Measurements from ENCODE around the gene FNDC3B.

Gene FNDC3B

DNA sequence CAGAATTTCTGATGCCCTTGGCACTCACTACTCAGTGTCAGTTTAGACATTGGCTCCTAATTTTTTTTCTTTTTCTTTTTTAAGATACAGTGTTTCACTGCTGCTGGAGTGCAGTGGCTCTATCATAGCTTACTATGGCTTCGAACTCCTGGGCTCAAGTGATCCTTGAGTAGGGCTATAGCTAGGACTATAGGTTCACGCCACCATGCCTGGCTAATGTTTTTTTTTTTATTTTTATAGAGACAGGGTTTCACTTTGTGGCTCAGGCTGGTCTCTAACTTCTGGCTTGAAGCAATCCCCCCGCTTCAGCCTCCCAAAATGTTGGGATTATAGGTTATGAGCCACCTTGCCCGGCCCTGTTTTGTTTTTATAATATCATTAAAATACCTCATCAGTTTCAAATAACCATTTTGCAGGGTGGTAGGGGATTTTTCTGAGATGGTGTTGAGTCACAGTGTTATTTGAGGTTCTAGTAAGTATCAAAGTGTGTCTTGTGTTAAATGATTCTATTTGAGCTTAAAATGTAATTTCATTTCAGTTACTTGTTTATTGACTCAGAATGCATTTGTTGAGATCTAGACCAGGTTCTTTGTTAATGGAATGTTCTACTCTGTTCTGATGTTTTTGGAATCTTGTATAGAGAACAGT is 7.0 kb downstream of the FNDC3B start:
- H3K14ac ChIP-seq (ENCODE audit: low read length): no peak overlapping the region
- no peaks in the 10 kb centered on the region for H3K27me3 ChIP-seq (ENCODE audit: control insufficient read depth in 3 of 3, insufficient read depth in 3 of 3, low read depth in 1 of 3, low read length in 3 of 3)
- no peak overlapping the region for H2AFZ ChIP-seq (ENCODE audit: low read length)
- no peak overlapping the region for H3K18ac ChIP-seq (ENCODE audit: low read length)
- no peak overlapping the region for H2AK5ac ChIP-seq (ENCODE audit: low read depth, low read length)
- no peak overlapping the region for H3K4me2 ChIP-seq (ENCODE audit: insufficient read depth, low read length, poor library complexity, severe bottlenecking)
- no peak overlapping the region for H3K4me3 ChIP-seq (ENCODE audit: low read length in 2 of 2)
- H3K9ac ChIP-seq (ENCODE audit: low read depth, low read length, poor library complexity): no peak overlapping the region
- no peak overlapping the region for H3K27ac ChIP-seq (replicated peaks; ENCODE audit: low read length)
- no peak overlapping the region for H4K8ac ChIP-seq (ENCODE audit: low read depth, low read length)
- H3K4ac ChIP-seq (ENCODE audit: low read length): no peak overlapping the region
- DNase-seq (ENCODE audit: low spot score): no peak
- peaks cover 5 to 8% of the 10 kb centered on the region in 2 donors for H3K4me1 ChIP-seq (ENCODE audit: control insufficient read depth in 2 of 2, insufficient read depth in 1 of 2, low read depth in 1 of 2, low read length in 2 of 2)
- H2BK5ac ChIP-seq (ENCODE audit: low read length): no peak overlapping the region
- peaks cover 2% of the 10 kb centered on the region for H3K79me1 ChIP-seq (ENCODE audit: low read depth, low read length)
- H4K91ac ChIP-seq (ENCODE audit: low read depth, low read length, poor library complexity): no peak overlapping the region
- peaks cover 0 to 63% of the 10 kb centered on the region in 2 donors for H3K36me3 ChIP-seq (replicated peaks in 1 of 2; ENCODE audit: control insufficient read depth in 2 of 2, insufficient read depth in 2 of 2, low read length in 2 of 2)
- no peak overlapping the region for H2BK15ac ChIP-seq (ENCODE audit: low read length)
- H2BK12ac ChIP-seq (ENCODE audit: low read length): no peak overlapping the region
- no peak overlapping the region for H2BK120ac ChIP-seq (ENCODE audit: low read depth, low read length)
- no CpG with 5 or more reads among the region's 4 CpGs for WGBS, 2 donors (ENCODE audit: extremely low coverage in 2 of 2, insufficient read length in 2 of 2, insufficient replicate concordance in 1 of 2)
- H3K9me3 ChIP-seq (replicated peaks in 1 of 2; ENCODE audit: control insufficient read depth in 2 of 2, insufficient read depth in 1 of 2, low read depth in 1 of 2, low read length in 2 of 2): peaks cover 0 to 6% of the 10 kb centered on the region in 2 donors
- no peak overlapping the region for H3K23ac ChIP-seq (ENCODE audit: low read depth, low read length, poor library complexity)

DNA sequence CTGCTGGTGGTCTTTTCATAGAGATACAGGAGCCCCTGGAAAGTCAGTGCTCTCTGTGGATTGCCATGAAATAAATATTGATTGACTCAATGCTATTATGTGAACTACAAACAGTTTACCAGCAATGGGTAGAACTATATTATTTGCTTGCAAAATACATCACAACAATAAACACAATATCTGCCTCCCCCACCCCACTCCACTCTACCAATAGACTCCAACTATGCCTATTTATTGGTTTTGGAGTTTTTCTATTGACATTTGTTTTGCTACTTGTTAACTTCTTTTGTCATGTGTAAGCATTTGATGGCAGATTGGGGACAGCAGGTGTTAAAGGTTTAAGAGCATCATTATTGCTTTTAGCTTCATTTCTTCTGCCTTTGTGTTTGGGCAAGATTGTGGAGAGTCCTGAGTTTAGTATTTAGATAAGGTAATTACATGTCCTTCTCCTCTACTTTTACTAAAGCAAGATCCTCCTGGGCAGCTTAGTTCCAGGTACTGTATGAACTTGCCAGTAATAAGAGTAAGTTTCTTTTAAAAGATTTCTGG is 8.3 kb downstream of the FNDC3B start:
- Histone ChIP-seq H2BK12ac (ENCODE audit: low read length) (no peak overlapping the region), H3K4ac (ENCODE audit: low read length) (no peak overlapping the region), H2AFZ (ENCODE audit: low read length) (no peak overlapping the region), H3K27me3 (ENCODE audit: control insufficient read depth in 3 of 3, insufficient read depth in 3 of 3, low read depth in 1 of 3, low read length in 3 of 3) (no peaks in the 10 kb centered on the region), H3K4me2 (ENCODE audit: insufficient read depth, low read length, poor library complexity, severe bottlenecking) (no peak overlapping the region), H2BK15ac (ENCODE audit: low read length) (no peak overlapping the region), H3K9me3 (replicated peaks in 1 of 2; ENCODE audit: control insufficient read depth in 2 of 2, insufficient read depth in 1 of 2, low read depth in 1 of 2, low read length in 2 of 2) (peaks cover 0 to 16% of the 10 kb centered on the region in 2 donors), H3K14ac (ENCODE audit: low read length) (no peak overlapping the region), H4K91ac (ENCODE audit: low read depth, low read length, poor library complexity) (no peak overlapping the region), H2BK120ac (ENCODE audit: low read depth, low read length) (no peak overlapping the region), H3K79me1 (ENCODE audit: low read depth, low read length) (no peaks in the 10 kb centered on the region), H3K27ac (replicated peaks; ENCODE audit: low read length) (no peak overlapping the region), H3K36me3 (replicated peaks in 1 of 2; ENCODE audit: control insufficient read depth in 2 of 2, insufficient read depth in 2 of 2, low read length in 2 of 2) (peaks cover 0 to 70% of the 10 kb centered on the region in 2 donors), H3K18ac (ENCODE audit: low read length) (no peak overlapping the region), H3K4me1 (ENCODE audit: control insufficient read depth in 2 of 2, insufficient read depth in 1 of 2, low read depth in 1 of 2, low read length in 2 of 2) (peaks cover 0 to 2% of the 10 kb centered on the region in 2 donors), H2AK5ac (ENCODE audit: low read depth, low read length) (no peak overlapping the region), H3K23ac (ENCODE audit: low read depth, low read length, poor library complexity) (no peak overlapping the region), H2BK5ac (ENCODE audit: low read length) (no peak overlapping the region), H3K9ac (ENCODE audit: low read depth, low read length, poor library complexity) (no peak overlapping the region), H3K4me3 (ENCODE audit: low read length in 2 of 2) (no peak overlapping the region), H4K8ac (ENCODE audit: low read depth, low read length) (no peak overlapping the region)
- no peak for DNase-seq (ENCODE audit: low spot score)

DNA sequence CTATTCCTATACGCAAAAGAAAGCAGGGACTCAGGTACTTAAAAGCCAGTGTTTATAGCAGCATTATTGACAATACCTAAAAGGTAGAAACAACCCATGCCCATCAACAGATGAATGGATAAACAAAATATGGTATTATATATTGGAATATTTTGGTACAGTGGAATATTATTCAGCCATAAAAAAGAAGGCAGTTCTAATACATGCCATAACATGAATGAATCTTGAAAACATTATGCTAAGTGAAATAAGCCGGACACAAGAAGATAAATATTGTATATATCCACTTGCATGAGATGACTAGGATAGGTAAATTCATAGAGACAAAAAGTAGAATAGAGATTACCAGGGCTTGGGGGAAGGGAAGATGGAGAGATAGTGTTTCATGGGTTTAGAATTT is 9.2 kb downstream of the FNDC3B start:
- H3K36me3 ChIP-seq (replicated peaks in 1 of 2; ENCODE audit: control insufficient read depth in 2 of 2, insufficient read depth in 2 of 2, low read length in 2 of 2): peaks cover 0 to 71% of the 10 kb centered on the region in 2 donors

DNA sequence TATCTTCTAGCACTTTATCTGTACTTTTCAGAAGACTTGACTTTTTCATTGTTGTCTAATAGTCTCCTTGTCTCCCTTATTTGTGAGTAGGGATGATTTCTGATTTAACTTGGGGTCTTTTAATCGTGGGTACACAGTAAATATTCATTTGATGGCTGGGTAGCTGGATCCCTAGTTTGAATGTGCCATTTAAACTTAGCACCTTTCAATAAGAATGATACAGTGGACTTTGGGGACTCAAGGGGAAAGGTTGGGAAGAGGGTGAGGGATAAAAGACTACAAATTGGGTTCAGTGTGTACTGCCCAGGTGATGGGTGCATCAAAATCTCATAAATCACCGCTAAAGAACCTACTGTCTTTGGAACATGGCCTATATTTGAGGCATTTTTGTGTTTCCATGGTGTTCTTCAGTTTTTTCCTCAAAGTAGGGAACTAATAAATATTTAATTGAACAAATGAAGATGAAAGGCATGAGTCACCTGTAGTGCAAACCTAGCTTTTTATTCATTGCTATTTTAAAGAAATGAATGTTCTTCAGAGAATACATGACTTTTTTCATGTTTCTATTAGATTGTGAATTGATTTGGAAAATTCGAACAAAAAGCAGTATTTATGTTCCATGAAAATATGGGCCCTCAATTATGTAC is 12.1 kb downstream of the FNDC3B start:
- DNase-seq (ENCODE audit: low spot score): no peak
- H3K4me3 ChIP-seq (ENCODE audit: low read length in 2 of 2): no peak overlapping the region
- H3K9ac ChIP-seq (ENCODE audit: low read depth, low read length, poor library complexity): no peak overlapping the region
- H2BK120ac ChIP-seq (ENCODE audit: low read depth, low read length): no peak overlapping the region
- H2BK12ac ChIP-seq (ENCODE audit: low read length): no peak overlapping the region
- H3K23ac ChIP-seq (ENCODE audit: low read depth, low read length, poor library complexity): no peak overlapping the region
- peaks cover 0 to 17% of the 10 kb centered on the region in 2 donors for H3K9me3 ChIP-seq (replicated peaks in 1 of 2; ENCODE audit: control insufficient read depth in 2 of 2, insufficient read depth in 1 of 2, low read depth in 1 of 2, low read length in 2 of 2)
- H4K8ac ChIP-seq (ENCODE audit: low read depth, low read length): no peak overlapping the region
- peaks cover 2% of the 10 kb centered on the region for H3K79me1 ChIP-seq (ENCODE audit: low read depth, low read length)
- no peak overlapping the region for H2BK15ac ChIP-seq (ENCODE audit: low read length)
- no CpG with 5 or more reads among the region's 3 CpGs for WGBS, 2 donors (ENCODE audit: extremely low coverage in 2 of 2, insufficient read length in 2 of 2, insufficient replicate concordance in 1 of 2)
- H3K27ac ChIP-seq (replicated peaks; ENCODE audit: low read length): no peak overlapping the region
- no peak overlapping the region for H3K4me2 ChIP-seq (ENCODE audit: insufficient read depth, low read length, poor library complexity, severe bottlenecking)
- no peak overlapping the region for H2AK5ac ChIP-seq (ENCODE audit: low read depth, low read length)
- no peak overlapping the region for H2BK5ac ChIP-seq (ENCODE audit: low read length)
- no peak overlapping the region for H3K4ac ChIP-seq (ENCODE audit: low read length)
- no peaks in the 10 kb centered on the region for H3K27me3 ChIP-seq (ENCODE audit: control insufficient read depth in 3 of 3, insufficient read depth in 3 of 3, low read depth in 1 of 3, low read length in 3 of 3)
- H3K4me1 ChIP-seq (ENCODE audit: control insufficient read depth in 2 of 2, insufficient read depth in 1 of 2, low read depth in 1 of 2, low read length in 2 of 2): peaks cover 0 to 4% of the 10 kb centered on the region in 2 donors
- H4K91ac ChIP-seq (ENCODE audit: low read depth, low read length, poor library complexity): no peak overlapping the region
- H3K14ac ChIP-seq (ENCODE audit: low read length): no peak overlapping the region
- no peak overlapping the region for H3K18ac ChIP-seq (ENCODE audit: low read length)
- H3K36me3 ChIP-seq (replicated peaks in 1 of 2; ENCODE audit: control insufficient read depth in 2 of 2, insufficient read depth in 2 of 2, low read length in 2 of 2): peaks cover 0 to 78% of the 10 kb centered on the region in 2 donors
- no peak overlapping the region for H2AFZ ChIP-seq (ENCODE audit: low read length)

More for the DNA sequence above, 9.2 kb downstream of the FNDC3B start:
- peaks cover 0 to 2% of the 10 kb centered on the region in 2 donors for H3K4me1 ChIP-seq (ENCODE audit: control insufficient read depth in 2 of 2, insufficient read depth in 1 of 2, low read depth in 1 of 2, low read length in 2 of 2)
- H3K27ac ChIP-seq (replicated peaks; ENCODE audit: low read length): no peak overlapping the region
- no peak overlapping the region for H3K23ac ChIP-seq (ENCODE audit: low read depth, low read length, poor library complexity)
- H3K14ac ChIP-seq (ENCODE audit: low read length): no peak overlapping the region
- H2BK15ac ChIP-seq (ENCODE audit: low read length): no peak overlapping the region
- H3K9ac ChIP-seq (ENCODE audit: low read depth, low read length, poor library complexity): no peak overlapping the region
- no peak overlapping the region for H4K8ac ChIP-seq (ENCODE audit: low read depth, low read length)
- H2BK120ac ChIP-seq (ENCODE audit: low read depth, low read length): no peak overlapping the region
- no peak overlapping the region for H2AK5ac ChIP-seq (ENCODE audit: low read depth, low read length)
- H3K79me1 ChIP-seq (ENCODE audit: low read depth, low read length): no peaks in the 10 kb centered on the region
- no peak overlapping the region for H3K4me2 ChIP-seq (ENCODE audit: insufficient read depth, low read length, poor library complexity, severe bottlenecking)
- H2BK5ac ChIP-seq (ENCODE audit: low read length): no peak overlapping the region
- no peak overlapping the region for H3K4me3 ChIP-seq (ENCODE audit: low read length in 2 of 2)
- H4K91ac ChIP-seq (ENCODE audit: low read depth, low read length, poor library complexity): no peak overlapping the region
- peaks cover 0 to 17% of the 10 kb centered on the region in 2 donors for H3K9me3 ChIP-seq (replicated peaks in 1 of 2; ENCODE audit: control insufficient read depth in 2 of 2, insufficient read depth in 1 of 2, low read depth in 1 of 2, low read length in 2 of 2)
- H2AFZ ChIP-seq (ENCODE audit: low read length): no peak overlapping the region
- H3K27me3 ChIP-seq (ENCODE audit: control insufficient read depth in 3 of 3, insufficient read depth in 3 of 3, low read depth in 1 of 3, low read length in 3 of 3): no peaks in the 10 kb centered on the region
- no peak for DNase-seq (ENCODE audit: low spot score)
- H3K4ac ChIP-seq (ENCODE audit: low read length): no peak overlapping the region
- H2BK12ac ChIP-seq (ENCODE audit: low read length): no peak overlapping the region
- no peak overlapping the region for H3K18ac ChIP-seq (ENCODE audit: low read length)
- no CpG with 5 or more reads among the region's 2 CpGs for WGBS, 2 donors (ENCODE audit: extremely low coverage in 2 of 2, insufficient read length in 2 of 2, insufficient replicate concordance in 1 of 2)
